K562 (cell line): ENCODE data around the gene ANKRD45. TPM values are rescaled to one million over a fixed set of nuclear protein-coding genes. Genes with fewer than 3 reads are reported as not detected.
A peak's percentile ranks its signal among the peaks of the same experiment; 100 is the strongest.

Source experiments
- DDX20 ChIP-seq: fragments of 450-650 bp; IDR thresholded peaks from 2 replicates; pipeline ENCODE4 v1.6.1; 2016; ENCODE audit warnings: missing genetic modification characterization, low read depth, mild to moderate bottlenecking, missing compliant biosample characterization, moderate library complexity
- E4F1 ChIP-seq: fragments of 250-450 bp; sonication (Bioruptor Pico); IDR thresholded peaks from 2 replicates; pipeline ENCODE4 v1.5.0; 2021; ENCODE audit warnings: mild to moderate bottlenecking, borderline replicate concordance
- EZH2 ChIP-seq: IDR thresholded peaks from 2 replicates; pipeline ENCODE4 v1.6.1; 2012; ENCODE audit warnings: low read depth, mild to moderate bottlenecking, inconsistent platforms, low read length, borderline replicate concordance
- FOXK2 ChIP-seq, 2 experiments: fragments of 450-650 bp; IDR thresholded peaks in 1 of 2; conservative IDR thresholded peaks in 1 of 2; 2 replicates each; pipeline ENCODE4 v1.6.1; 2016; ENCODE audit warnings: low read depth in 2 of 2, mild to moderate bottlenecking in 1 of 2
- GABPB1 ChIP-seq: sonication (generic); formaldehyde crosslinking; IDR thresholded peaks from 2 replicates; pipeline ENCODE4 v1.8.0; 2022; ENCODE audit warnings: mild to moderate bottlenecking, missing genetic modification reagents
- GATAD2B ChIP-seq: fragments of 450-650 bp; IDR thresholded peaks from 2 replicates; pipeline ENCODE4 v1.6.1; 2017; ENCODE audit warnings: mild to moderate bottlenecking, borderline replicate concordance
- HDAC8 ChIP-seq: fragments of 450-650 bp; IDR thresholded peaks from 2 replicates; pipeline ENCODE4 v1.6.1; 2016; ENCODE audit warnings: mild to moderate bottlenecking, missing genetic modification characterization, moderate library complexity, missing compliant biosample characterization
- HEY1 ChIP-seq: fragments of 250-450 bp; sonication (Bioruptor Pico); IDR thresholded peaks from 2 replicates; pipeline ENCODE4 v1.5.0; 2020; ENCODE audit warnings: mild to moderate bottlenecking, moderate library complexity, borderline replicate concordance
- KLF1 ChIP-seq: fragments of 450-650 bp; IDR thresholded peaks from 2 replicates; pipeline ENCODE4 v1.6.1; 2016; ENCODE audit warnings: missing genetic modification characterization, missing compliant biosample characterization
- PKNOX1 ChIP-seq: fragments of 450-650 bp; IDR thresholded peaks from 2 replicates; pipeline ENCODE4 v1.6.1; 2016
- RAD51 ChIP-seq: fragments of 450-650 bp; IDR thresholded peaks from 2 replicates; pipeline ENCODE4 v1.7.1; 2016; ENCODE audit warnings: low read depth, mild to moderate bottlenecking, borderline replicate concordance
- SNRNP70 ChIP-seq: fragments of 200-400 bp; formaldehyde crosslinking; optimal IDR thresholded peaks from 2 replicates; pipeline ENCODE3; 2017; ENCODE audit warnings: low read depth, low read length
- SRSF9 ChIP-seq: fragments of 200-400 bp; formaldehyde crosslinking; IDR thresholded peaks from 2 replicates; pipeline ENCODE4 v1.6.1; 2017; ENCODE audit warnings: low read depth, low read length, borderline replicate concordance
- TBL1XR1 ChIP-seq, 2 experiments: IDR thresholded peaks; 2 replicates each; pipeline ENCODE4 v1.6.1; 2012; ENCODE audit warnings: improper control_type of control experiment in 2 of 2, low read length in 2 of 2, mild to moderate bottlenecking in 1 of 2
- TCF3 ChIP-seq: sonication (generic); formaldehyde crosslinking; IDR thresholded peaks from 2 replicates; pipeline ENCODE4 v1.4.0; 2020; ENCODE audit warnings: mild to moderate bottlenecking, missing genetic modification reagents
- TCF7 ChIP-seq: sonication (generic); IDR thresholded peaks from 2 replicates; pipeline ENCODE4 v1.6.1; 2016; ENCODE audit warnings: antibody characterized with exemption, borderline replicate concordance
- ZNF655 ChIP-seq: fragments of 250-450 bp; sonication (Bioruptor Pico); IDR thresholded peaks from 2 replicates; pipeline ENCODE4 v1.5.0; 2021
- ZSCAN29 ChIP-seq: fragments of 450-650 bp; IDR thresholded peaks from 2 replicates; pipeline ENCODE4 v1.6.1; 2017
- polyA plus RNA-seq, 8 experiments: library from polyadenylated mRNA; depleted of rRNA in 4 of 8; stranded (reverse) in 5 of 8; unstranded in 3 of 8; fragments of >200 nt; fragmentation: Nextera tagmentation in 2 of 8; fragmentation: Illumina TruSeq in 1 of 8; extraction: Ambion mirVana in 2 of 8; extraction: Trizol in 1 of 8; gene quantifications; 2 replicates each; pipeline versions ENCODE4 v1.2.1 to v1.2.3, GENCODE V29; 2011 to 2014; ENCODE audit warnings: inconsistent platforms in 1 of 8, missing spikeins in 1 of 8
- total RNA-seq, 7 experiments: library from RNA; depleted of rRNA in 6 of 7; stranded (reverse); fragments of >200 nt in 6 of 7; fragmentation: Illumina TruSeq in 2 of 7; extraction: Trizol in 2 of 7; gene quantifications; 2 replicates each; pipeline versions ENCODE4 v1.2.1 to v1.2.3, GENCODE V29; 2011 to 2021; ENCODE audit warnings: low replicate concordance in 1 of 7
- TF ChIP-seq, protein P1 (sequence below): fragments of 250-450 bp; sonication (Bioruptor Pico); IDR thresholded peaks from 2 replicates; pipeline ENCODE4 v1.6.1; 2021; ENCODE audit warnings: mild to moderate bottlenecking
- TF ChIP-seq, protein P2 (sequence below): fragments of 250-450 bp; sonication (Bioruptor Pico); IDR thresholded peaks from 2 replicates; pipeline ENCODE4 v1.9.0; 2021; ENCODE audit warnings: mild to moderate bottlenecking

Gene ANKRD45
- total and polyA plus RNA-seq, 9 of the 15 experiments (the other 6 are each of a cell fraction or from before 2014, with no cell fraction given), result 0.10 to 0.30 (median 0.11) TPM; not detected in 2

GRCh38 chr1:173714759-173715537 is 45.3 kb upstream of the ANKRD45 start, which contains the start of gene KLHL20 (continued):
- TF ChIP-seq KLF1 (tag) (peak; percentile 87), HDAC8 (tag) (0 out of 2 replicates have a peak, but pooled peaks have one; percentile 59), FOXK2 (conservative IDR thresholded peaks at IDR 0.05 in 1 of 2, IDR thresholded peaks at IDR 0.05 in 1 of 2; ENCODE audit: low read depth in 2 of 2) (peak; percentile 90 to 95), GABPB1 (CRISPR knock-in tag) (peak; percentile 100), TBL1XR1 (IDR thresholded peaks at IDR 0.05; ENCODE audit: low read length in 2 of 2) (peak; percentile 66 to 86; a peak in 3 of 4 replicates), GATAD2B (peak; percentile 77), SRSF9 (no peak), RAD51 (no peak; the same call in 1 of the 2 replicates), TCF7 (peak; percentile 10; the same call in 1 of the 2 replicates), SNRNP70 (no peak), PKNOX1 (peak; percentile 84; the same call in 1 of the 2 replicates), E4F1 (CRISPR knock-in tag) (no peak), ZSCAN29 (no peak; the same call in 1 of the 2 replicates), TCF3 (CRISPR knock-in tag) (no peak; the same call in 1 of the 2 replicates), DDX20 (tag) (no peak), ZNF655 (CRISPR knock-in tag) (no peak; the same call in 1 of the 2 replicates), EZH2 (no peak), HEY1 (CRISPR knock-in tag) (peak; percentile 83; the same call in 1 of the 2 replicates)
- TF ChIP-seq, protein P1, sequence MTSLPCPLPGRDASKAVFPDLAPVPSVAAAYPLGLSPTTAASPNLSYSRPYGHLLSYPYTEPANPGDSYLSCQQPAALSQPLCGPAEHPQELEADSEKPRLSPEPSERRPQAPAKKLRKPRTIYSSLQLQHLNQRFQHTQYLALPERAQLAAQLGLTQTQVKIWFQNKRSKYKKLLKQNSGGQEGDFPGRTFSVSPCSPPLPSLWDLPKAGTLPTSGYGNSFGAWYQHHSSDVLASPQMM (CRISPR knock-in tag), result no peak
- TF ChIP-seq, protein P2, sequence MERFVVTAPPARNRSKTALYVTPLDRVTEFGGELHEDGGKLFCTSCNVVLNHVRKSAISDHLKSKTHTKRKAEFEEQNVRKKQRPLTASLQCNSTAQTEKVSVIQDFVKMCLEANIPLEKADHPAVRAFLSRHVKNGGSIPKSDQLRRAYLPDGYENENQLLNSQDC (CRISPR knock-in tag), result peak; percentile 88
